GM18868 (cell line): ENCODE measurements around the gene FBXL2.
"Not testable (repeated sequence)": the region's sequence is repeated elsewhere in the genome, so short reads cannot be mapped to it uniquely, and the experiment has no call there.

Experiments
- ATAC-seq: cut with Tn5 transposase; IDR thresholded peaks from one replicate; pipeline ENCODE4 v1.9.1; 2021; ENCODE audit warnings: mild to moderate bottlenecking, moderate library complexity; ENCODE audit not compliant: unreplicated experiment

Gene FBXL2

GRCh38 chr3:33385423-33385822 is 108.2 kb downstream of the FBXL2 start:
- no peak for ATAC-seq

- no peak for ATAC-seq
Measured at GRCh38 chr3:33386631-33387030, 109.4 kb downstream of the FBXL2 start.

GRCh38 chr3:33388374-33389100 is 111.3 kb downstream of the FBXL2 start:
- no peak for ATAC-seq

GRCh38 chr3:33389908-33390307 is 112.7 kb downstream of the FBXL2 start:
- ATAC-seq, result no peak

- no peak for ATAC-seq
Measured at GRCh38 chr3:33391255-33391995, 114.2 kb downstream of the FBXL2 start.

GRCh38 chr3:33392144-33392543 is 114.9 kb downstream of the FBXL2 start:
- no peak for ATAC-seq

- no peak for ATAC-seq
Measured at GRCh38 chr3:33392703-33393125, 115.5 kb downstream of the FBXL2 start.

GRCh38 chr3:33394403-33395054 is 117.3 kb downstream of the FBXL2 start:
- ATAC-seq, result no peak

- ATAC-seq, result no peak
Measured at GRCh38 chr3:33395900-33396299, 118.7 kb downstream of the FBXL2 start.

- ATAC-seq, result no peak
Measured at GRCh38 chr3:33398410-33398809, 121.2 kb downstream of the FBXL2 start.

- ATAC-seq, result no peak
Measured at GRCh38 chr3:33401781-33402180, 124.5 kb downstream of the FBXL2 start.

GRCh38 chr3:33402936-33403335 is 125.7 kb downstream of the FBXL2 start:
- ATAC-seq, result no peak

- no peak for ATAC-seq
Measured at GRCh38 chr3:33403756-33404155, 126.5 kb downstream of the FBXL2 start.

- ATAC-seq, result not testable (repeated sequence)
Measured at GRCh38 chr3:33410816-33411215, 133.6 kb downstream of the FBXL2 start.

GRCh38 chr3:33417066-33417673 is 139.9 kb downstream of the FBXL2 start:
- no peak for ATAC-seq

GRCh38 chr3:33419948-33420347 is 142.7 kb downstream of the FBXL2 start:
- peak; percentile 64 for ATAC-seq

GRCh38 chr3:33420966-33421365 is 143.7 kb downstream of the FBXL2 start:
- ATAC-seq, result no peak

- ATAC-seq, result no peak
Measured at GRCh38 chr3:33424606-33425452, 147.6 kb downstream of the FBXL2 start.

- no peak for ATAC-seq
Measured at GRCh38 chr3:33425453-33425852, 148.2 kb downstream of the FBXL2 start.

GRCh38 chr3:33426068-33426467 is 148.8 kb downstream of the FBXL2 start:
- ATAC-seq, result no peak
